ENCODE data around the gene NSMCE3.

Gene NSMCE3

DNA sequence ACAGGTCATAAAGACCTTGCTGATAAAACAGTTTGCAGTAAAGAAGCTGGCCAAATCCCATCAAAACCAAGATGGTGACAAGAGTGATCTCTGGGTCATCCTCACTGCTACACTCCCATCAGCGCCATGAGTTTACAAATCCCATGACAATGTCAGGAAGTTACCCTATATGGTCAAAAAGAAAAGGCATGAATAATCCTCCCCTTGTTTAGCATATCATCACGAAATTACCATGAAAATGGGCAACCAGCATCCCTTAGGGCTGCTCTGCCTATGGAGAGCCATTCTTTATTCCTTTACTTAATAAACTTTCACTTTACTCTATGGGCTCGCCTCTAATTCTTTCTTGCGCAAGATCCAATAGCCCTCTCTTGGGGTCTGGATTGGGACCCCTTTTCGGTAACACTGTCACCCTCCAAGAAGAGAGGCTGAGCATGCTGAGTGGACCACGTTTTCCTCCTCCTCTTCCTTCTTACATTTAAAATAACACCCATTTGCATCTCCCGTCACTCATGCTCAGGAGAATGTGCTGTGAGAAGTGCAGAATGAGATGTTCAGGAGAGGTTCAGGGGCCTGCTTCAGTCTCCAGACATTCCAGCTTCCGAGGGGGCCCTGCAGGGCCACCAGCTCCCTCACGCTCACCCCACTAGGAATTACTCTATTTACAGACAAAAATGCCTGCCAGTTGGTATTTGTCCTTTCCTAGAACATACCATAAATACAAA, 47.3 kb downstream of the NSMCE3 start:
- no peak for DNase-seq

DNA sequence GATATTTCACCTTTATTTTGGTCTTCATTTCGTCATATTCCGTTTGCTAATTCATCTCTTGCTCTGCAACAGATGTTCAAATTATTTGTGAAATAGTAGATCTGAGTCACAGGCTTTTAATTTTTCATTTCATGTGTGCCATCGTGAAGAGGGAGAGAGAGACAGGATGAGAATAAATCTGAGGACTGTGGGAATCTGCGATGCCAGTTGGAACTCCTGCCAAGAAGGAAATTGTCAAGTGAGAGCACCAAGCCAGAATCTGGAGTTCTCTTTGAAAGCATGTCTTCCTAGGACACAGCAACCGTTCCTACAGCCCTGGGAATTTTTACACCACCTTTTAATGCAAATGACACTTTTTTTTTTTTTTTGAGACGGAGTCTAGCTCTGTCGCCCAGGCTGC, 48.8 kb downstream of the NSMCE3 start:
- DNase-seq, result peak in 5 of 56 donors; percentile 6 to 27 (median 15)

DNA sequence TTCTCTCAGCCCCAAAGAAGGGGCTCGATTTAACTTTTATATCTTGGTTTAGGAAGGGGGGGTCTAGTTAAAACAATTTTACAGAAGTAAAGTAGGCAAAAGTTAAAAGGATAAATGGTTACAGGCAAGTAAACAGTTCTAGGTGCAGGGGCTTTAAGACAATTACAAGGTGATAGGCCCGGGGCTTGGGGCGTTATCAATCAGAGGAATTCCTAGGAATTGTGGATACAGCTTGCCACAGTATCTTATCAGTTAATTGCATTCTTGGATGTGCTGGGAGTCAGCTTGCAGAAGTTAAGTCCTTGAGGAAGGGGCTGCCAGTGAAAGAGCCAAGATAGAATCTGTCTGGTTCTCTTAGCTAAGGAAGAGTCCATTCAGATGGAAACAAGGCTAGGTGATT, 52.7 kb downstream of the NSMCE3 start:
- no peak for DNase-seq
